Brain pericyte (primary cell): Measurements from ENCODE around the gene CPNE5.

Experiments
- DNase-seq: peaks from one replicate; pipeline ENCODE4 v3.0.0-alpha.2; 2012; ENCODE audit warnings: low read depth, low spot score

CPNE5 gene

GRCh38 chr6:36703081-36703606, 136.1 kb downstream of the CPNE5 start:
- DNase-seq: no peak

- no peak for DNase-seq
These were observed 136.6 kb downstream of the CPNE5 start for GRCh38 chr6:36702656-36703055.

GRCh38 chr6:36701401-36701991, 137.7 kb downstream of the CPNE5 start:
- no peak for DNase-seq

DNA sequence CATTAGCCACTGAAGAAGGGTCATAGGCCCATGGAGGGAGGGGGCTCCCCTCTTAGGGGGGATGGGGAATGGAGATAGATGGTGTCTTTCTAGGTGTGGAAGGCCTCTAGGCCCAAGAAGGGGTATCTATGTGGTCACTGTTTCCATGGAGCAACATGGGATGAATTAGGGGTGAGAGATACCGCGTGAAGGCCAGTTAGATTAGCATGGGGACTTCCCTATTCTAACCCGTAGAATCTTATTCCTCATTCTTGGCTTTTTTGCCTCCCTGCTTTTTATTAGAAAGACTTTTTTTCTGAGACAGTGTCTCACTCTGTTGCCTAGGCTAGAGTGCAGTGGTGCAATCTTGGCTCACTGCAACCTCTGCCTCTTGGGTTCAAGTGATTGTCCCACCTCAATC, 138.4 kb downstream of the CPNE5 start:
- no peak for DNase-seq

DNA sequence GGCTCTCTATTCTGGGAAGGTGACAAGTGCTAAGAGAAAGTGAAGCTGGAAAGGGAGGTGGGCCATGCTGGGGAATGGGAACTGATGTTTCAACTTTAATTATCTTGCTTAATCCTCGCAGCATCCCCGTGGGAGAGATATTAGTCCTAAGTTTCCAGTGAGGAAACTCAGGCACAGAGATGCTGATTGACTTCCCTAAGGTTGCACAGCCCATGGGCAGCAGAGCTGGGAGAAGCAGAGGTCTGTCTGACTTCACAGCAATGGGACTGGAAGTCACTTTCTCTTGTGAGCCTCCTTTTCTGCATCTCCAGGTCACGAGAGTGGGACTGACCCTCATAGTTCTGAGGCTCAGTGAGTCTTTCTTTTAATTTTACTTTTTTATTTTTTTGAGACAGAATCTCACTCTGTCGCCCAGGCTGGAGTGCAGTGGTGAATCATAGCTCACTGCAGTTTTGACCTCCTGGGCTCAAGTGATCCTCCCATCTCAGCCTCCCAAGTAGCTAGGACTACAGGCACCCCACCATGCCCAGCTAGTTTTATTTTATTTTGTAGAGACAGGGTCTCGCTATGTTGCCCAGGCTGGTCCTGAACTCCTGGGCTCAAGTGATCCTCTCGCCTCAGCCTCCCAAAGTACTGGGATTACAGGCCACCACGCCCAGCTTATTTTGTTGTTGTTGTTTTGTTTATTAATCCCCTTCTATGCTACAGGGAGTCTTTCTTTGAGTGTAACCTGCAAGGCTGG, 139.0 kb downstream of the CPNE5 start:
- DNase-seq: no peak

GRCh38 chr6:36699348-36699747, 139.9 kb downstream of the CPNE5 start:
- no peak for DNase-seq

DNA sequence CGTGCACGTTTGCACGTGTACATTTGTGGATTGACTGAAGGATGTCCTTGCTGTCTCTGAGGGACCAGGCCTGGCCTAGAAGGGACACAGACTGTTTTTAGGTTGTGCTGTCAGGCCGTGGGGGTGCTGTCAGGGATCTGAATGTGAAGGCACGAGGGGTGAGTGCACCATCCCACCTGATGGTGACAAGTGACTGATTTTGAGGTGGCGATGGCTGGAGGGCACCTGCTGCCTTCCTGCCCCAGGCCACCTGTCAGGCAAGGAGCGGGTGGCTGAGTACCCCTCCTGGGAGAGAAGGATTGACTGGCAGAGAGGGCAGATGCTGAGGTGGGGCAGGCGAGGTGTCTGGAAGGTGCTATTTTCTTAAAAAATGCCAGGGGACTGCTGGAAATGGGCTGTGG, 140.4 kb downstream of the CPNE5 start:
- DNase-seq: no peak

GRCh38 chr6:36698196-36698595, 141.0 kb downstream of the CPNE5 start:
- no peak for DNase-seq

- DNase-seq: no peak
These were observed 141.8 kb downstream of the CPNE5 start, which contains the start of gene RAB44 for GRCh38 chr6:36697481-36697903. Gene RAB44 (plus strand): TSS chr6:36697826. CDS start chr6:36704236, 6,410 bp downstream.

DNA sequence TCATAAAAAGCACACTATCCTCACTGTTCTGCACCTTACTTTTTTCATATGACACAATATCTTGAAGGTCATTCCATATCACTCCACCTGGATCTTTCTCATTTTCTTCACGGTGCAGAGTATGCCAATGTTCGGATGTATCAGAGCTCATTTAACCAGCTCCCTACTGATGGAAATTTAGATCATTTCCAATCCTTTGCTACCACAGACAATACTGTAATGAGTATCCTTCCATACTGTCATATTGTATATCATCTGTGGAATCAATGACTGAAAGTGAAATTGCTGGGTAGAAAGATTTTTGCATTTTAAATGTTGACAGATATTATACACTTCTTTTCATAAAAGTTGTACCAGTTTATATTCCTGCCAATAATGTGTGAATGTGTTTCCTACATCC, 143.8 kb downstream of the CPNE5 start:
- no peak for DNase-seq

DNA sequence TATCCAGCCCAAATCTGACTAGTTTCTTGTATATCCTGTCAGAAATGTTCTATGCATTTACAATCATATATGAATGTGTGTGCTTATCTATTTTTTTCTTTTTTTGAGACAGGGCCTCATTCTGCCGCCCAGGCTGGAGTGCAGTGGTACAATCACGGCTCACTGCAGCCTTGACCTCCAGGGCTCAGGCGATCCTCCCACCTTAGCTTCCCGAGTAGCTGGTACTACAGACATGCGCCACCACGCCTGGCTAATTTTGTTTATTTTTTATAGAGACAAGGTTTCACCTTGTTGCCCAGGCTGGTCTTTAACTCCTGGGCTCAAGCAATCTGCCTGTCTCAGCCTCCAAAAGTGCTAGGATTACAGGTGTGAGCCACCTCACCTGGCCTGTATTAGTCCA, 144.6 kb downstream of the CPNE5 start:
- no peak for DNase-seq

- no peak for DNase-seq
These were observed 146.2 kb downstream of the CPNE5 start for GRCh38 chr6:36692861-36693702.

GRCh38 chr6:36692220-36692619, 147.0 kb downstream of the CPNE5 start:
- no peak for DNase-seq

DNA sequence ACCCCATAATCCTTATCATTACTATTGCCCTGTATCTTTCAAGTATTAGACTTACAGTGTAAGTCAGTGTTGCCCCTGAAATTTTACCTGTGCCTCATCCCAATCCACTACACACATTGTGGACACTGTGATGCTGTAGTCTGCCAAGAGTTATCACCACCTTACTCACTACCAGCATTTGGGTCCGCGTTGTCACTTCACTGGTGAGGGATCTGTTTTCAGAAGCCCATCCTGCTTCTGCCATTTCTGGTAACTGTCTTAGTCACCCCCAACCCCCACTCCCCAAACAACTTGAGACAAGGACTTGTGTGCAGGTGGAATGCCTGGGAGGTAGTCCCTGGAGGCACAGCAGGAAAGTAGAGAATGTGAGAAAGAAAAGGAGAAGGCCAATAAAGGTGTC, 147.6 kb downstream of the CPNE5 start:
- DNase-seq: no peak

- no peak for DNase-seq
These were observed 148.2 kb downstream of the CPNE5 start for GRCh38 chr6:36691011-36691410.
